H54 (cell line): ENCODE data around the gene GIGYF1.

Experiments used
- DNase-seq: peaks from one replicate; pipeline ENCODE4 v3.0.0; 2011; ENCODE audit warnings: low spot score, mixed read lengths; ENCODE audit not compliant: insufficient read length
- FAIRE-seq: peaks from 3 replicates; lab custom pipeline; 2011; peaks lifted over from hg19 to GRCh38; lab: Jason Lieb, UNC
- POLR2A ChIP-seq: IDR thresholded peaks from 2 replicates; pipeline ENCODE4 v1.6.1; 2011; ENCODE audit warnings: low read depth, mild to moderate bottlenecking, low read length

GIGYF1 gene

GRCh38 chr7:100684534-100685042 is 9.5 kb downstream of the GIGYF1 start:
- TF ChIP-seq POLR2A = no peak
- no peak for DNase-seq
- no peak for FAIRE-seq

GRCh38 chr7:100683659-100684533 is 10.2 kb downstream of the GIGYF1 start:
- FAIRE-seq (no peak), DNase-seq (no peak)
- TF ChIP-seq POLR2A = no peak

- no peak for TF ChIP-seq POLR2A
- FAIRE-seq = no peak
- no peak for DNase-seq
Observed at GRCh38 chr7:100682991-100683658, 10.9 kb downstream of the GIGYF1 start.

GRCh38 chr7:100682228-100682741 is 11.8 kb downstream of the GIGYF1 start:
- FAIRE-seq (no peak), DNase-seq (peak; percentile 70)
- peak; percentile 6; the same call in 1 of the 2 replicates for TF ChIP-seq POLR2A

GRCh38 chr7:100681491-100682227 is 12.4 kb downstream of the GIGYF1 start:
- TF ChIP-seq POLR2A = no peak
- FAIRE-seq (no peak), DNase-seq (no peak)

GRCh38 chr7:100680576-100681271 is 13.3 kb downstream of the GIGYF1 start:
- no peak for TF ChIP-seq POLR2A
- FAIRE-seq (no peak), DNase-seq (no peak)

GRCh38 chr7:100679927-100680575 is 14.0 kb downstream of the GIGYF1 start:
- DNase-seq (no peak), FAIRE-seq (no peak)
- no peak for TF ChIP-seq POLR2A

GRCh38 chr7:100679129-100679926 is 14.7 kb downstream of the GIGYF1 start:
- DNase-seq (no peak), FAIRE-seq (no peak)
- TF ChIP-seq POLR2A = no peak

GRCh38 chr7:100678291-100678984 is 15.6 kb downstream of the GIGYF1 start:
- TF ChIP-seq POLR2A = no peak
- DNase-seq = no peak
- FAIRE-seq = no peak

GRCh38 chr7:100677308-100678267 is 16.5 kb downstream of the GIGYF1 start:
- TF ChIP-seq POLR2A = no peak
- FAIRE-seq = no peak
- no peak for DNase-seq
